IPS-NIHi7 (cell line): Measurements from ENCODE around the gene IL25.
A peak's percentile ranks its signal among the peaks of the same experiment; 100 is the strongest.

Experiments used
- DNase-seq: peaks from one replicate; pipeline ENCODE4 v3.0.0; 2012; ENCODE audit warnings: mixed read lengths; ENCODE audit errors: extremely low spot score

IL25 gene

DNA sequence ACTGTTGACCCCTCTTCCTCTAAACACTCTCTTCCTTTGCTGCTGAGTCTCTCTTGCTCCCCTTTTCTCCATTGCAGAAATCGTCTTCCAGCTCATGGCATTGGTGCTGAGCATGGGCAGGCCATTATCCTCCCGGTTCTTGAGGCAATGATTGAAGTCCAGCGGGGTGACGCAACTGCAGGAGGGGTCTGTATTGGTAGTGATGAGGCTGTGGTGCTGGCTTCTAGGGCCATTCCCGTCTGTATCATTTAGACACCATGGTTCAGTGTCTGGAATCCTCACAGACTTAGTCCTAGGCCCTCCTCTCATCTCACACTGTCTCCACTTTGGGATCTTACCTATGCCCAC lies 19.2 kb upstream of the IL25 start:
- no peak for DNase-seq

DNA sequence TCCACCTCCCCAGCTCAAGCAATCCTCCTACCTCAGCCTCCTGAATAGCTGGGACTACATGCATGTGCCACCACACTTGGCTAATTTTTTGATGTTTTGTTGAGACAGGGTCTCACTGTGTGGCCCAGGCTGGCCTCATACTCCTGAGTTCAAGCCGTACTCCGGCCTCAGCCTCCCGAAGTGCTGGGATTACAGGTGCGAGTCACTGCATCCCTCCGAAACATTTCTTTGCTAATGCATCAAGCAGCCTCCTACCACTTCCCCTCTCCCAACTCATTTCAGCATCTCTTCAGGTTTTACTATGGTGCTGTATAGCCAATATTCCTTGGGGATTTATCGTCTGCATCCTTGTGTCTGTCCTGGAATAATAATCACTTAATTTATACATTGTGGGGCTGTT lies 17.6 kb upstream of the IL25 start:
- DNase-seq = no peak

DNA sequence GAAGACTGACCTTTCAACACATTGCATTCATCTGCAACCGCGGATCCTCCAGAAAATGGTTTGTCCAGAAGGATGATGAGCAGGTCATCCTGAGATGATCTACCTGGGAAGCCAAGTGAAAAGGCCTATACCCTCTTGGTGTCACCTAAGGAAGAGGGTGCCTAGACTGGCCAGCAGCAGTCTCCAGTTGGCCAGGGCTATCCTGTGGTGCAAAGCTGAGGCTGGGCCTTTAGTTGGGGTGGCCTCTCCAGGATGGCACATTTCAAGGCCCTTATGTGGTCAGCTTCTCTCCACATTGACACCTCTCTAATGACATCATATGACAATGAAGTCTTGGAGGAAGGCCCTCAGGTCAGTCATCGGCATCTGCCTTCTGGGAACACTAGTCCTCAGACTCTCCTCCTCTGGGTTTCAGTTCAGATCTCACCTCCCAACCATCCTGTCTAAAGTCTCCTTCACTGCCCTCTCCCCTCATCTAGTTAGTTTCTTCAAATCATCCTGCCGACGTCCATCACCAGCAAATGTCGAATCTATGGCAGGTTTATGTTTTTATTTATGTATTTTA lies 16.7 kb upstream of the IL25 start:
- DNase-seq = no peak

DNA sequence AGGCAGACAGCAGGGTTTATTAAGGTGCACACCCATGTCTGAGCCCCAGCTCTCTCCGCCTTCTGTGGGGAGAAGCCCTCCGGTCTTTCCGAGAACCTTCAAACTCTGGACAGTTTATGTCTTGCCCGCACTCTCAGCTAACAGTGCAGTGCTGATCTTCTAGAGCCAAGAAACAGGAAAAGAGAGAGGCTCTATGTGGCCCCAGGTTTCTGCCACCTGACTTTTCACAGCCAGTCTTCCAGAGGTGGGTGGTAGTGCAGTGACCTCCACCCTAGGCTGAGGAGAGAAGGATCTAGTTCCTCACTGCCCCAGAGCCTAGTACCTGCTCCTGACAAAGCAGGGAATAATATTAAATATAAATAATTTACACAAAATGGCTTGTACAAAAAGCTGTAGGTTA lies 15.9 kb upstream of the IL25 start:
- no peak for DNase-seq

DNA sequence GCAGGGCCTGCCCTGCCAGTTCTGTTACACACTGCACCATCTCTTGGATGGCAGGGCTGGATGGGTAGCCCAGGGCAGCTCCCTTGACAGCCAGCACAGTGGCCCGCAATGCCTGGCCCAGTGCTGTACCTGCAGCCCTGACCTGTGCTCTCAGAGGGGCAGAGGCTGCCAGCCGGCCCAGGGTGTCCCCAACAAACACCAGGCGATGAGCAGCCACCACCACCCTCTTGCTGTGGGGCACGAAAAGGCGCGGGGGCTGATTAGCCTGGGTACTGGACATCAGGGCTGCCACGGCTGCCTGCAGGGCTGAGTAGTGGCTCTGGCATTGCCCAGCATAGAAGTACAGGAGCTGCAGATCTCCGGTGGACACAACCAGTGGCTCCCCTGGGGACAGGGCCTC lies 15.3 kb upstream of the IL25 start:
- no peak for DNase-seq

DNA sequence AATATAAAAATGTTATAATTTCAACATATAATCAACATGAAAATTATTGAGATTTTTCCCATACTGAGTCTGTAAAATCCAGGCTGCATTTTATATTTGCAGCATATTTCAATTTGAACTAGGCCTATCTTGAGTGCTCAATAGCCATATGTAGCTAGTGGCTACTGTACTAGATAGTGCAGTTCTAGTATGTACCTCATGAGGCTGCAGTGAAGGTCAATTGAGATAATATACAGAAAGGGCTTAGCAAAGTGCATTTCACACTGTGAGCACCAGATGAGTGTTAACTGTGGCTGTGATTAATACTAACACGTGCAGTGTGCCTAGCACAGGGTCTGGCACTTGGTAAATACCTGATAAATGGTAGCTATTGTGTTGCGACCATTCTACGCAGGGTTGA lies 14.6 kb upstream of the IL25 start:
- no peak for DNase-seq

DNA sequence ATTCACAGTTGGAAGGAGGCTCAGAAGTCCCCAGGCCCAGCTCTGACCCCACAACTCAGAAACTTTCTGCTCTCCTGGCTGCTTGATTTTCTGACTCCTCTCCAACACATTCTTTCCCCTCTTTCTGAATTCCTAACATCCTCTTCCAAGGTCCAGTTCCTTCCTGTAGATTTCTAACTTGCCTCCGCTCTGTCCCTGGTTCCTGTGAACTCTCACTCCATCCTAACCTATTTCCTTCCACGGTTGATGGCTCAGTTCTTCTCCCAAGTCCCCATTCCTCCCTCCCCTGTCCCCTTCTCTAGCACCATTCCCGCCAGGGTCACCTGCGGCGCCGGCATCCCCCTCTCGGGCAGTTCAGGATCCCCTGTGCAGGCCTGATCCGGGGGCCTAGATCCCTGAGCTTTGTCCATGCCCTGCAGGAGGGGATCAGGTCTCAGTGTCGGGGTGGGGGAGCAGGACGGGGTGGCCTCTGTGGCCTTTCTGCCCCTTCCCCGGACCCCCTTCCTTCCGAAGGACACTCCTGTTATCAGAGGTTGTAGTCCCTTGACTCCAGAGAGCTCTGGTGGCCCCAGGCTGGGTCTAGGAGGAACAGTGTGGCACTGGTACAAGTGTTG lies 13.9 kb upstream of the IL25 start:
- DNase-seq = no peak

DNA sequence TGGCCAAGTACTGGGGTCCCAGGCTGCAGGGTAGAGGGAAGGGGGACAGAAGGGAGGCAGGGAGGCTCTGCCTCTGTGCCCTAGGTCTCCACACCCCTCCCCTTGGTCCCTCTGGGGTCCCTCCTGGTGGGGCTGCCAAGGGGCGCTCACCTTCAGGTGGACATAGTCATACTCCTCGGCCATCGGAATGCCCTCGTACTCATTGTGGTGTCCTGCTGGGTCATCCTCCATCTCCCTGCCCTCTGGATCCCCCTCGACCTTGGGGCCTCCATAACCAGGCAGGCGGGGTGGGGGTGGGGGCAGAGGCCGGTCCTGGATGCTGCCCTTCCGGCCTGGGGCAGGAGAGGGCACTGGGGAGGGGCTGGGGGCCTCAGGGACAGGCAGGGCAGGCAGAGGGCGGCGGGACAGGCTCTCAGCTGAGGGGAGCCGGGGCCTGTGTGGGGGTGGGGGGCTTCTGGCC lies 13.4 kb upstream of the IL25 start:
- DNase-seq = no peak

DNA sequence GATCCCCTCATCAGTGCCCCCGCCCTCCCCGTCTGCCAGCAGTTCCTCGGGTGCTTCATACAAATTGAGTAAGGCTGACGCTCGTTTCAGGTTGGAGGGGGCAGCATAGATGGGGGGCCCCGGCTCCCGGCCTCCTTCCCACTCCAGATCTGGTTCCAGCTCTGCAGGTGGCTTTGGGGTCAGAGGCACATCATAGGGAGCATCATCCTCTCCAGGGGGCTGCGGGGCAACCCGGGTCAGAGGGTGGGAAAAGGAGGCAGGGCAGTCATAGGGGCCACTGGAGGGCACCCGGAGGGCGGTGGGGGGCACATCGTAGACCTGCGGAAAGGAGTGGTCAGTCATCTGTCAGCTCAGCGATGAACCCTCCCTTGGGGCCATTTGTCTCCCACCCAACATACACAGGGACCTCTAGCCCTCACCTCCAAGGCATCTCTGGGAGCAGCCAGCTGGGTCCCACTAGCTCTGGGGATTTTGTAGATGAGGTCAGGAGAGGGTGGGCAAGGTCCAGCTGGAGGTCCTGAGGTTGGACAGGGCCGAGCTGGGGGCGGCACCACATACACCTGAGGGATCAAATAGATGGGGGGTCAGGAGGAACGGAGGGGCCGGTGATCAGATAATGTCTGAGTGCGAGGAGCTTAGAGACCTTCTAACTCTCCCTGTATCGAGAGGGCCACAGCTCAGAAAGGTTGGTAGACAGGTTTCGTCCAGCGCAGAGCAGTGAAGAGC lies 12.7 kb upstream of the IL25 start:
- DNase-seq = no peak

DNA sequence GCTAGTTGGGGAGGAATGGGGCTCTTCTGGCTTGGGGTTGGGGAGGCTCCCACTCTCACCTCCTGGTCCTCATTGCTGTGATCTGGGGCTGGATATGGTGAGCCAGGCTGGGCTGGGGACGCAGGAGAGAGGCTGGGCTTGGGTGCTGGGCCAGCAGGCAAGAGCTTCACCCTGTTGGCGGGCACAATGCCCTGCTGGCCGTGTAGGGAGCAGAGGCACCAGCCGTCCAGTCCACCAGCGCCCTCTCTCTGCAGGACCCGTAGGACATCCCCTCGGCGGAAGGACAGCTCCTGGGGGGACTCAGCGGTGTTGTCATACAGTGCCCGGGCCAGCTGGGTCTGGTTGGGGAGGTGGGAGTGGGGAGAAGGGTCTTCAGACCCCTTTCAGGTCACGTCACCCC lies 12.1 kb upstream of the IL25 start:
- peak; percentile 60 for DNase-seq

DNA sequence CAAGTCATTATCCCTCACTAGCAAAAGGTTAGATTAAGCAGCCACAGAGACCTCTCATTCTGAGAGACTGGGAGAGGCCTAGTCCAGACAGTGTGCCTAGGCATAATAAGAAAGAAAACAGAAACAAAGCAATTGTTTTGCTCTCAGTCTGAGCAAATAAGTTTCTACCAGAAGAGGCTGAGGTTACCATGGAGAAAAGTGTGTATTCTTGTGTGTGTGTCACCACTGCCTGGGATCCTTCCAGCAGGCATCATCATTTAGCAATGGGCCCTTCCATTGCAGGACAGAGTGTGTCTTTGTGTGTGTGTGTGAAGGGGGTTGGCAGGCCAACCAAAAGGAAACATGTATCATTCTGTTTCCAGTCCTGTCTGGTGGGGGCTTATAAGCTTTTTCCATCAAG lies 11.3 kb upstream of the IL25 start:
- no peak for DNase-seq

DNA sequence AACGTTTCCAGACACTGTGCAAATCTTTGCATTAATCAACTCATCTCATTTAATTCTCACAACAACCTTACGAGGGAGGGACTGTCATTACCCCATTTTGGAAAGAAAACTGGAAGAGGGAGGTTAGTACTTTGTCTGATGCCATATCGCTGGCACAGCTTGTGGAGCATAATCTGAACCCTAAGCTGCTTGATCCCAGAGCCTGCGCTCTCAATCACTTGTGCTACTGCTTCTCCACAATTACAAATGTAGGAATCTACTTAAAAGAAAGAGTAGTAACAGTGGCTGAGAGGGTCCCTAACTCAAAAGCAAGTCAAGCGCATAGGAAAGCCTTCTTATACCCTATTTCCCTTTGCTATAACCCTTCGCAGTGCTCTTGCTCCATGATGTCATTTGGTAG lies 10.8 kb upstream of the IL25 start:
- DNase-seq = no peak

DNA sequence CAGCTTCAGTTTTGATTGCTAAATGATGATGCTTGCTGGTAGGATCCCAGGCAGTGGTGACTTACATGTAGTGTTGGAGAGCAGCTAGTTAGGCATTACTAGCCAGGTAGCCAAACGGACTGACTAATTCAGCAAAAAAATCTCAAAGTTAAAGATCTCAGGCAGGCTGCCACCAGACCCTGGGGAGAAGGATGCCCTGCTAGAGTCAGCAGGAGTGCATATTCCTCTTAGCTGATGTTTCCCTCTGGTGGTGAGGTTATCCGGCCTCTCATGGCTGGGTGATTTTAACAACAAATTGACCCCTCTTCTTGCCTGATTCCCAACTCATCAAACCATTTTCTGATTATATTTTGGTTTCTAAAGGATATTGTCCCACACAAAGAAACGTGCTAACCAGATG lies 10.4 kb upstream of the IL25 start:
- DNase-seq = no peak

DNA sequence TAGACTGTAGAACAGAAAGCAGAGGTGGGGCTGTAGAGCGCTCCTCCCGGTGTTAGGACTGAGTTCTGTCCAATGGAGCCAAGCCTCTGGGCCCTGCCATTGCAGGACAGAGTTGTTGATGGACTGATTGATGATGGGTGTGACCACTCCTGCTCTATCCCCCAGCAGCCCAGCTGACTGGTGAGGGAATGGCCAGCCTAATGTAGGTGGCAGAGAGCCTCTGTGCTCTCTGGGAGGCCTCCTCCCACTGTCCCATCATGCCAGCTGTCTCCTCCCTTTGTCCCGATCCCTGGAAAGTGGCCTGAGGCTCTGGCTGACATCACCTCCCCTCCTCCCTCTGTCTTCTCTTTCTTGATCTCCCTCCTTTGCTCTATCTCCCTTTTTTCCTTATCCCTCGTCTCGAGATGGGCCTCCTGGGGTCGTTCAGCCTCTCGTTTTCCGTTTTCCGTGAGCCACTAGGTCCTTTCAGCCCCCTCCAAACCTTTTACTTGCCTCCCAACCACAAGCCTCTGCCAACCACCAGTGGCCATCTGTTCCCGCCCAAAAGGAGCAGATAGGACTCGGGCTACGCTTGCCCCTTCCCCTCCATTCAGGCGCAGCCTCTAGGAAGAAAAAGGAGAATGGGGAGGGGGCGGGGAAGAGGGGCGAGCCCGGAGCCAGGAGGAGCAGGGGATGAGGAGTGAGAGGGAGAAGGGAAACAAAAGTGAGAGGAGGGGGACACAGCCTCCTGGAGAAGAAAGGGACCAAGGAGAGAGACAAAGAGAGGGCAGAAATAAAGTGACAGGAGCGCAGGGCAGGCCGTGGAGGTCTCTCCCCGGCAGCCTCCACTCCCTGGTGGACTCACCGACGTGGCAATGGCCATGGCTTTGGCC lies 8.2 kb upstream of the IL25 start:
- DNase-seq = peak; percentile 62

DNA sequence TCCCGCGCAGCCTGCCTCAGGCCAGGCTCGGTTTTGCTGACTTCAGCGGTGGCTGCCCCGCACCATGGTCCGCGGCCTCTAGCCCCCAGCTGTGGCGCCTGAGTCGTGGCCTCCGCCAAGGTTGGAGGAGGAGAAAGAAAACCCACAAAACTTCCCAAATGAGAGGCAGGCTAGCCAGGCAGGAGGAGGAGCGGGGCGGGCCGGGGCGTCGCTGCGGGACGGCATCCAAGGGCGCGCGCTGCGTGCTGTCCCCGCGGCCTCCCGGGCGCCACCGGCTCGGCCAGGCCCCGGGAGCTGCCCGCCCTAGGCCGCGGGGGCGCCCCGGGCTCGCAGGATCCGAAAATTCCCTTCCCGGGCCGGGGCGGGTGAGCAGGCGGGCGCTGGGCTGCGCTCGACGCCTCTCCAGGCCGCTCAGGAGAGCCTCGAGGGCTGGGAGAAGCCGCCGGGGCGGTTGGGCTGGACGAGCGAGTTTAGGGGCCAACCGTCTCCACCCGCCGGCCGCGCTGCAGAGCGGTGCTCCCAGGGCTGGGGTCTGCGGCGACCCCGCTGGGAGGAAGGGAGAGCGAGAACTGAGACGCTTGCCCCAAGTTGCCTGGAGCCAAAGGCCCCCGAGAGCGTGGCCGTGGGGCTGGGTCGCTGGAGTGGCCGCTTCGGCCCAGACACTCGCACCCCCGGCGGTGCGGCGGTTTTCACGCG lies 7.4 kb upstream of the IL25 start, which contains the start of gene EFS:
EFS (minus strand) TSS at position 137 of the 696 bp plus-strand sequence. CDS start 147 bp downstream, outside the sequence.
- DNase-seq = peak; percentile 59

DNA sequence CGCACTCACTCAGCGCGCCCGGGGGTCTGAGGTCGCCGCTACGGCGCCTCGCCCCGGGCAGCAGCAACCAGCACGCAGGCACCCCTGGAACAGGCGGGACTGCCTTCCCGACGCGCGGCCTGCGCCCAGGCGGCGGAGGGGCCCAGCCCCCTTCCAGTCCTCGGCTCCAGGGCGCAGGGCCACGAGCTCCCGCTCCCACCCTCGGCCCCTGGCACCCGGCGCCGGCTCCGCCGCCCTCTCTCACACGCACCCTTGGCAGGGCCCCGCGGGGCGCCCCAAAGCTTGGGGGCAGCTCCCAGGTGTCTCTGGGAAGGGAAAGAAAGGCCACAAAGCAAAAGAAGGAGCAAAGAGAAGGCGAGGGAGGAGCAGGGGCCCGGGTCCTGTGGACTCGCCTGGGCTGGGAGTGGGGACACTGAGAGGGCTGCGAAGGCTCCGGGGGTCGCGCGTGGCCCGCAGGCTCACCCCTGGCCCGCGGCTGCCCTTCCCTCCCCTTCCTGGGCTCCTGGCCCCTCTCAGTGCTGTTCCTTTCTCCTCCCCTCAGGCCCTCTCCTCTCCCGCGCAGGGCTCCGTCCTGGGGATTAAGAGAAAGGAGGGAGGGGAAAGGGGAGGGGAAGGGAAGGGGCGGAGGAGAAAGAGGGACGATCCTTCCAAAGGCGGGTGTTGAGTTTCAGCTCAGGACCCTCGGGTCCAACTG lies 6.7 kb upstream of the IL25 start:
- peak; percentile 86 for DNase-seq

DNA sequence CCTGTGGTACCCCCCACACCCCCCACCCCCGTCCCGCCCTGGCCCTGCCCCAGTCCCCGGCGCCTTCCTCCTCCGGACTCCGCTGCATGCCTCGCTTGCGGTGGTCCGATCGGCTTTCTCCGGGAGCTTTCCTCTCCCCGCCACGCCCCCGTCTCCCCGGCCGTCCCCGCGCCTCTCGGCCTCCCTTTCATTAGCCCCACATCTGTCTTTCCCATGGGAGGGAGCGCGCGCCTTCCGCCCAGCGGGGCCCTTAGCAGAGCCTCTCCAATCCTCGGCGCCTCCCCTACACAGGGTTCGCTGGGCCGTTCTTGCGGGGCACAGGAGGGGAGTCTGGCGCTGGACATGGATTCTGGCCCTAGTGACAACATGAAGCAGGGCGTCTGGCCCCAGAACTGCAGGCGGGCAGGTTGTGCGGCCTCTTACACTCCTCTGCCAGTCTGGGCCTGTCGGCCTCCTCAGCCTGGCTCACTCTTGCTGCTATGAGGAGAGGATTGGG lies 6.1 kb upstream of the IL25 start:
- DNase-seq = peak; percentile 91

DNA sequence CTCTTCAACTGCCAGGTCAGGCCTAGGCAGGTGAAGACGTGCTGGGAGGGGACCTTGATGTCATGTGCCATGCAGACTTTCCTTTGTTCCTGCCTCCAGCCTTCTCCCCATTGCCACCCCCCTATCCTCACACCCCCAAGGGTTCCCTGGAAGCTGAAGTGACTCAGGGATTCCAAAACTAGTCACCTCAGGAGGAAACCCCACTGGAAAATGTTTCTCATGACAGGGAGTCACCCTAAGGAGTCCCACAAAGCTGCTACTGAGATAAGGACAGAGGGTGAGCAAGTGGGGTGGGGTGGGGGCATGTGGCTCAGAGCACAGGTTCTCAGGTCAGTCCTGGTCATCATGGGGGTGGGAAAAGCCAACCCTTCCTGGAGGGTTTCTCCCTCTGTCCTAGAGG lies 2.4 kb upstream of the IL25 start:
- no peak for DNase-seq

DNA sequence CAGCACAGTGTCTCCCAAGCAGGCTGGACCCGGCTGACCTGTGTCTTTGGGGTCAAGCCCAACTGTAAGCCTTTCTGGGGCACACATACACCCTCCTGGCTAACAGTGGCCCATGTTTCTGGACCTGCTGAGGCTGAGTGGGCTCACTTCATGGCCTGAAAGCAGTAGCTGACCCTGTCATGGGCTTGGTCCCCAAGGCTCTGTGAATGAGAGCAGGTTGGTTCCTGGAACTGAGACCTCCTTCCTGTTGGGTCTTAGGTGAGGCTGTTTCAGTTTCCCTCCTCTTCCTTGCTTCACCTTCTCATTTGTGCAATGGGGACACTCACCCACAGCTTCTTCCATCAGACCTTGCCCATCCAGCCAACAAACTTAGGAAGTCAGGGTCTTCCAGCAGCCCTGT lies 744 bp upstream of the IL25 start:
- DNase-seq = no peak

DNA sequence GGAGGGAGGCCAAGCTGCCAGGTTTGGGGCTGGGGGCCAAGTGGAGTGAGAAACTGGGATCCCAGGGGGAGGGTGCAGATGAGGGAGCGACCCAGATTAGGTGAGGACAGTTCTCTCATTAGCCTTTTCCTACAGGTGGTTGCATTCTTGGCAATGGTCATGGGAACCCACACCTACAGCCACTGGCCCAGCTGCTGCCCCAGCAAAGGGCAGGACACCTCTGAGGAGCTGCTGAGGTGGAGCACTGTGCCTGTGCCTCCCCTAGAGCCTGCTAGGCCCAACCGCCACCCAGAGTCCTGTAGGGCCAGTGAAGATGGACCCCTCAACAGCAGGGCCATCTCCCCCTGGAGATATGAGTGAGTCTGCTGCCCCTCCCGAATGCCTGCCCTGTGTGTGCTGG lies 432 bp downstream of the IL25 start:
- no peak for DNase-seq
